K562 (cell line): ENCODE data around the gene ACAP2. TPM values are rescaled to one million over a fixed set of nuclear protein-coding genes. Genes with fewer than 3 reads are reported as not detected.

ENCODE experiments used
- CBFB ChIP-seq: sonication (generic); formaldehyde crosslinking; IDR thresholded peaks from 2 replicates; pipeline ENCODE4 v1.4.0; 2020; ENCODE audit warnings: mild to moderate bottlenecking, missing genetic modification reagents
- CEBPZ ChIP-seq: fragments of 150-350 bp; IDR thresholded peaks from 2 replicates; pipeline ENCODE4 v1.6.1; 2014; ENCODE audit warnings: low read depth, mild to moderate bottlenecking, low read length, borderline replicate concordance
- CTCFL ChIP-seq: IDR thresholded peaks from 2 replicates; pipeline ENCODE4 v1.6.1; 2011; ENCODE audit warnings: borderline replicate concordance, low read depth, mild to moderate bottlenecking, moderate library complexity, low read length; ENCODE audit not compliant: insufficient read depth, poor library complexity, severe bottlenecking
- FOXK2 ChIP-seq, 2 experiments: fragments of 450-650 bp; IDR thresholded peaks in 1 of 2; conservative IDR thresholded peaks in 1 of 2; 2 replicates each; pipeline ENCODE4 v1.6.1; 2016; ENCODE audit warnings: low read depth in 2 of 2, mild to moderate bottlenecking in 1 of 2
- HMBOX1 ChIP-seq: sonication (generic); IDR thresholded peaks from 2 replicates; pipeline ENCODE4 v1.6.1; 2016
- IFI16 ChIP-seq: fragments of 250-450 bp; sonication (Bioruptor Pico); IDR thresholded peaks from 2 replicates; pipeline ENCODE4 v2.1.2; 2022; ENCODE audit warnings: mild to moderate bottlenecking, inconsistent platforms
- MAFG ChIP-seq: fragments of 450-650 bp; conservative IDR thresholded peaks from 2 replicates; pipeline ENCODE4 v1.6.1; 2016; ENCODE audit warnings: missing genetic modification characterization, missing compliant biosample characterization
- MXI1 ChIP-seq: IDR thresholded peaks from 2 replicates; pipeline ENCODE4 v1.6.1; 2011; ENCODE audit warnings: low read depth, mild to moderate bottlenecking, improper control_type of control experiment, low read length
- NCOR1 ChIP-seq: fragments of 450-650 bp; IDR thresholded peaks from 2 replicates; pipeline ENCODE4 v1.6.1; 2016; ENCODE audit warnings: mild to moderate bottlenecking, moderate library complexity
- SNRNP70 ChIP-seq: fragments of 200-400 bp; formaldehyde crosslinking; optimal IDR thresholded peaks from 2 replicates; pipeline ENCODE3; 2017; ENCODE audit warnings: low read depth, low read length
- SRSF9 ChIP-seq: fragments of 200-400 bp; formaldehyde crosslinking; IDR thresholded peaks from 2 replicates; pipeline ENCODE4 v1.6.1; 2017; ENCODE audit warnings: low read depth, low read length, borderline replicate concordance
- STAT6 ChIP-seq: sonication (generic); formaldehyde crosslinking; IDR thresholded peaks from 2 replicates; pipeline ENCODE4 v1.8.1; 2023; ENCODE audit warnings: mild to moderate bottlenecking, missing genetic modification reagents
- ZBTB34 ChIP-seq: fragments of 250-450 bp; sonication (Bioruptor Pico); IDR thresholded peaks from 2 replicates; pipeline ENCODE4 v1.8.0; 2021; ENCODE audit warnings: mild to moderate bottlenecking, moderate library complexity
- ZNF586 ChIP-seq: fragments of 450-650 bp; formaldehyde crosslinking; conservative IDR thresholded peaks from 2 replicates; pipeline ENCODE4 v1.4.0; 2020; ENCODE audit warnings: mild to moderate bottlenecking, moderate library complexity
- polyA plus RNA-seq, 8 experiments: library from polyadenylated mRNA; depleted of rRNA in 4 of 8; stranded (reverse) in 5 of 8; unstranded in 3 of 8; fragments of >200 nt; fragmentation: Nextera tagmentation in 2 of 8; fragmentation: Illumina TruSeq in 1 of 8; extraction: Ambion mirVana in 2 of 8; extraction: Trizol in 1 of 8; gene quantifications; 2 replicates each; pipeline versions ENCODE4 v1.2.1 to v1.2.3, GENCODE V29; 2011 to 2014; ENCODE audit warnings: inconsistent platforms in 1 of 8, missing spikeins in 1 of 8
- total RNA-seq, 7 experiments: library from RNA; depleted of rRNA in 6 of 7; stranded (reverse); fragments of >200 nt in 6 of 7; fragmentation: Illumina TruSeq in 2 of 7; extraction: Trizol in 2 of 7; gene quantifications; 2 replicates each; pipeline versions ENCODE4 v1.2.1 to v1.2.3, GENCODE V29; 2011 to 2021; ENCODE audit warnings: low replicate concordance in 1 of 7

ACAP2 gene
- total and polyA plus RNA-seq, 9 of the 15 experiments (the other 6 are each of a cell fraction or from before 2014, with no cell fraction given) = 10.6 to 52.7 (median 34.4) TPM

- TF ChIP-seq STAT6 = no peak
- no peak; a peak in 1 of 4 replicates for TF ChIP-seq FOXK2 (conservative IDR thresholded peaks at IDR 0.05 in 1 of 2, IDR thresholded peaks at IDR 0.05 in 1 of 2; ENCODE audit: low read depth in 2 of 2)
- TF ChIP-seq MAFG (tag) = no peak
- no peak for TF ChIP-seq NCOR1
- TF ChIP-seq MXI1 = peak; percentile 99
- TF ChIP-seq IFI16 (CRISPR knock-in tag) = no peak
- TF ChIP-seq ZNF586 (CRISPR knock-in tag) = no peak
- TF ChIP-seq SRSF9 = no peak
- no peak for TF ChIP-seq SNRNP70
- TF ChIP-seq CEBPZ = peak; percentile 90
- no peak for TF ChIP-seq CTCFL
- peak; percentile 92 for TF ChIP-seq HMBOX1
- TF ChIP-seq ZBTB34 (CRISPR knock-in tag) = no peak
- TF ChIP-seq CBFB (CRISPR knock-in tag) = no peak
Observed at GRCh38 chr3:195442573-195443390, at the start of gene ACAP2 (continued).
